ENCODE data around the gene DLEC1.

DNA sequence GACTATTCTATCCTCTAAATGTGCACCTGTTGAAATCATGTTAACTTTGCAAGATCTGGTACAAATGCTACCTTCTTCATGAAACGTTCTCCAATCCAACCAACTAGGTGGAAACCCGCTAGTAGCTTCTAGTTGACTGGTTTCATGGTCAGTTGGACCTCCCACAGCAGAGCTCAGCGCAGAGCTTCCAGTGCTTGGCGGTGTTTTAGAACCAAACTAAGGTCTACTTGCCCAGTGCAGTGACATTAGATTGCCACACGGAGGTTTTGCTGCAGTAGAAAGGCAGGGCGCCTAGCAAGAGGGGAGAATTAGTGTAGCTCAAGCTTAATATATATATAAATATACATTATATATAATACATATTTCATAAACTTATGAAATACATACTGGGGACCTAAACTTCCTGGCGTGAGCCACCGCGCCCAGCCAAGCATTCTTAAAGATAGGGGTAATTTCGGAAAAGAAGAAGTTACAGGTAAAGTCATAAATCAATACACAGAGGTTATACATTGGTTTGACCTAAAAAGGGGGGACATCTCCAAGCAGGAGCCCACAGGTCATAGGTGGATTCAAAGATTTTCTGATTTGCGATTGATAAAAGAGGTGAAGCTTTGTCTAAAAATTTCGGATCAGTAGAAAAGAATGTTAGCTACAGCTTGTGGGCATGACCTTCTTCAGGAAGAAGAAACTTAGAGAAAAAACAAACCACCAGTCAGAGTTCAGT lies 124.3 kb downstream of the DLEC1 start:
- TF ChIP-seq, protein P1, sequence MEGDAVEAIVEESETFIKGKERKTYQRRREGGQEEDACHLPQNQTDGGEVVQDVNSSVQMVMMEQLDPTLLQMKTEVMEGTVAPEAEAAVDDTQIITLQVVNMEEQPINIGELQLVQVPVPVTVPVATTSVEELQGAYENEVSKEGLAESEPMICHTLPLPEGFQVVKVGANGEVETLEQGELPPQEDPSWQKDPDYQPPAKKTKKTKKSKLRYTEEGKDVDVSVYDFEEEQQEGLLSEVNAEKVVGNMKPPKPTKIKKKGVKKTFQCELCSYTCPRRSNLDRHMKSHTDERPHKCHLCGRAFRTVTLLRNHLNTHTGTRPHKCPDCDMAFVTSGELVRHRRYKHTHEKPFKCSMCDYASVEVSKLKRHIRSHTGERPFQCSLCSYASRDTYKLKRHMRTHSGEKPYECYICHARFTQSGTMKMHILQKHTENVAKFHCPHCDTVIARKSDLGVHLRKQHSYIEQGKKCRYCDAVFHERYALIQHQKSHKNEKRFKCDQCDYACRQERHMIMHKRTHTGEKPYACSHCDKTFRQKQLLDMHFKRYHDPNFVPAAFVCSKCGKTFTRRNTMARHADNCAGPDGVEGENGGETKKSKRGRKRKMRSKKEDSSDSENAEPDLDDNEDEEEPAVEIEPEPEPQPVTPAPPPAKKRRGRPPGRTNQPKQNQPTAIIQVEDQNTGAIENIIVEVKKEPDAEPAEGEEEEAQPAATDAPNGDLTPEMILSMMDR (IDR thresholded peaks at IDR 0.05): peak; percentile 8 to 23 (median 20)
- TF ChIP-seq EP300 (IDR thresholded peaks at IDR 0.05; ENCODE audit: low read depth) (no peak), POLR2A (IDR thresholded peaks at IDR 0.05) (no peak), POLR2AphosphoS5 (IDR thresholded peaks at IDR 0.05) (no peak)
